CD4-positive, alpha-beta T cell (primary cell): Measurements from ENCODE around the gene SPSB1. TPM values are rescaled to one million over a fixed set of nuclear protein-coding genes. Genes with fewer than 3 reads are reported as not detected.
A peak's percentile ranks its signal among the peaks of the same experiment; 100 is the strongest.

Experiments
- ATAC-seq: fragments of 200-7000 bp; cut with Tn5 transposase; one replicate; pipeline ENCODE4 v1.10.0; 2022; ENCODE audit warnings: mild to moderate bottlenecking; ENCODE audit not compliant: poor library complexity
- CTCF ChIA-PET: fragments of 350-600 bp; sonication (Branson Sonifier 250); formaldehyde crosslinking; loops from one replicate; lab custom pipeline; 2021; ENCODE audit warnings: antibody characterized with exemption, inconsistent platforms; lab: Charles Lee
- POLR2A ChIA-PET: fragments of 350-600 bp; sonication (Branson Sonifier 250); formaldehyde crosslinking; loops from one replicate; lab custom pipeline; 2021; ENCODE audit warnings: antibody characterized with exemption, inconsistent platforms; lab: Charles Lee
- DNase-seq, 14 experiments: peaks; one replicate each; pipeline ENCODE4 v3.0.0-alpha.2; 2013 to 2020; ENCODE audit warnings: mixed read lengths in 2 of 14
- H3K27ac ChIP-seq, 2 donors: one replicate each; pipeline versions ENCODE4 v1.5.1 to v1.7.0; 2013; ENCODE audit warnings: low read length in 2 of 2, low read depth in 1 of 2, mild to moderate bottlenecking in 1 of 2
- H3K27me3 ChIP-seq, 2 experiments: 1 replicate in 1 of 2; 2 replicates in 1 of 2; pipeline versions ENCODE4 v1.6.1 to v1.7.0; 2013; ENCODE audit warnings: low read length in 2 of 2, control low read depth in 1 of 2, mild to moderate bottlenecking in 1 of 2, moderate library complexity in 1 of 2; ENCODE audit not compliant: insufficient read depth in 2 of 2, control insufficient read depth in 1 of 2
- H3K36me3 ChIP-seq: one replicate; pipeline ENCODE4 v1.6.1; 2013; ENCODE audit warnings: low read length, control low read depth; ENCODE audit not compliant: insufficient read depth
- H3K4me1 ChIP-seq: one replicate; pipeline ENCODE4 v1.6.1; 2013; ENCODE audit warnings: low read length, control low read depth; ENCODE audit not compliant: insufficient read depth
- H3K4me3 ChIP-seq: one replicate; pipeline ENCODE4 v1.5.1; 2013; ENCODE audit warnings: mild to moderate bottlenecking, low read length, moderate library complexity
- H3K9me3 ChIP-seq, 2 experiments: 1 replicate in 1 of 2; 2 replicates in 1 of 2; pipeline versions ENCODE4 v1.6.1 to v1.7.0; 2013; ENCODE audit warnings: low read length in 2 of 2, mild to moderate bottlenecking in 2 of 2, control low read depth in 1 of 2, moderate library complexity in 1 of 2; ENCODE audit not compliant: control insufficient read depth in 1 of 2, insufficient read depth in 1 of 2
- H3K27ac Mint-ChIP-seq: one replicate; pipeline ENCODE4 v1.8.0; 2020; ENCODE audit warnings: mixed read lengths
- H3K27me3 Mint-ChIP-seq: one replicate; pipeline ENCODE4 v1.8.0; 2021; ENCODE audit warnings: mixed read lengths
- H3K36me3 Mint-ChIP-seq: one replicate; pipeline ENCODE4 v1.8.0; 2021; ENCODE audit warnings: low read depth, mixed read lengths
- H3K4me1 Mint-ChIP-seq: one replicate; pipeline ENCODE4 v1.8.0; 2021; ENCODE audit warnings: low read depth, mixed read lengths
- H3K4me3 Mint-ChIP-seq: one replicate; pipeline ENCODE4 v1.8.0; 2020; ENCODE audit warnings: mild to moderate bottlenecking, mixed read lengths
- H3K9me3 Mint-ChIP-seq: one replicate; pipeline ENCODE4 v1.8.0; 2020; ENCODE audit warnings: mixed read lengths
- CTCF ChIP-seq: fragments of 200-600 bp; IDR thresholded peaks from one replicate; pipeline ENCODE4 v1.8.0; 2022; ENCODE audit warnings: antibody characterized with exemption, mild to moderate bottlenecking
- intact Hi-C, 2 experiments: fragments of 100-400 bp; cut with DNase I in 1 of 2; cut with micrococcal nuclease in 1 of 2; formaldehyde crosslinking; loops; one replicate each; pipeline versions ENCODE4 v1.15.1 to v1.9.0; 2023 to 2025; cut with DNase I, micrococcal nuclease
- total RNA-seq, 174 experiments: library from RNA in 2 of 174; stranded (reverse) in 2 of 174; gene quantifications; one replicate each; pipeline ENCODE4 v1.2.3 and lab custom pipeline; 2021 to 2026

Gene SPSB1
- total RNA-seq, 2 experiments from 2014 or later: 1.9 to 2.3 TPM

GRCh38 chr1:9400425-9401079 is 107.9 kb downstream of the SPSB1 start:
- Histone ChIP-seq H3K9me3 (no peaks in the 10 kb centered on the region), H3K4me1 (peaks cover 23% of the 10 kb centered on the region), H3K27ac (no peak overlapping the region), H3K36me3 (no peaks in the 10 kb centered on the region), H3K4me3 (no peak overlapping the region), H3K27me3 (no peaks in the 10 kb centered on the region)
- peak overlapping the region; percentile 49 for H3K27ac Mint-ChIP-seq
- no peaks in the 10 kb centered on the region for H3K36me3 Mint-ChIP-seq
- H3K4me3 Mint-ChIP-seq: peak overlapping the region; percentile 25
- TF ChIP-seq CTCF: no peak
- H3K27me3 Mint-ChIP-seq: no peaks in the 10 kb centered on the region
- no peaks in the 10 kb centered on the region for H3K9me3 Mint-ChIP-seq
- POLR2A ChIA-PET: interaction anchor here (0.8 to 1.5 kb wide), 2 partner anchors 8 to 28 kb away, joined by 3 to 4 read pairs; no protein-coding TSS in a partner anchor
- ATAC-seq: peak; percentile 89
- CTCF ChIA-PET: no interaction called here
- peaks cover 13% of the 10 kb centered on the region for H3K4me1 Mint-ChIP-seq
- intact Hi-C loops: no loop called here
- DNase-seq: peak in 8 of 14 experiments; percentile 7 to 55 (median 38)

- no peak for TF ChIP-seq CTCF
- ATAC-seq (no peak), DNase-seq (no peak)
- Mint-ChIP-seq H3K9me3 (no peaks in the 10 kb centered on the region), H3K36me3 (no peaks in the 10 kb centered on the region), H3K4me1 (peaks cover 16% of the 10 kb centered on the region), H3K4me3 (no peak overlapping the region), H3K27me3 (no peaks in the 10 kb centered on the region), H3K27ac (no peak overlapping the region)
- ChIA-PET CTCF (no interaction called here), POLR2A (no interaction called here)
- Histone ChIP-seq H3K27me3 (no peaks in the 10 kb centered on the region), H3K4me1 (peaks cover 24% of the 10 kb centered on the region), H3K36me3 (no peaks in the 10 kb centered on the region), H3K27ac (no peak overlapping the region), H3K9me3 (no peaks in the 10 kb centered on the region), H3K4me3 (no peak overlapping the region)
- intact Hi-C loops: no loop called here
Measured at GRCh38 chr1:9401080-9401453, 108.4 kb downstream of the SPSB1 start.

- no peak for TF ChIP-seq CTCF
- H3K27me3 ChIP-seq: no peaks in the 10 kb centered on the region
- peaks cover 22% of the 10 kb centered on the region for H3K4me1 Mint-ChIP-seq
- POLR2A ChIA-PET: interaction anchor here (0.5 kb wide), 1 partner anchor 116 kb away, joined by 3 read pairs; no protein-coding TSS in a partner anchor
- H3K9me3 Mint-ChIP-seq: no peaks in the 10 kb centered on the region
- no peak overlapping the region for H3K27ac ChIP-seq
- no peaks in the 10 kb centered on the region for H3K36me3 Mint-ChIP-seq
- no peaks in the 10 kb centered on the region for H3K9me3 ChIP-seq
- no peak overlapping the region for H3K4me3 Mint-ChIP-seq
- H3K27me3 Mint-ChIP-seq: no peaks in the 10 kb centered on the region
- peaks cover 26% of the 10 kb centered on the region for H3K4me1 ChIP-seq
- DNase-seq (no peak), ATAC-seq (no peak)
- no peaks in the 10 kb centered on the region for H3K36me3 ChIP-seq
- CTCF ChIA-PET: no interaction called here
- intact Hi-C loops: no loop called here
- H3K4me3 ChIP-seq: no peak overlapping the region
- H3K27ac Mint-ChIP-seq: no peak overlapping the region
Measured at GRCh38 chr1:9402256-9402616, 109.5 kb downstream of the SPSB1 start.
